ENCODE data around the gene OR10V1. TPM values are rescaled to one million over a fixed set of nuclear protein-coding genes. Genes with fewer than 3 reads are reported as not detected.

Gene OR10V1
- total and polyA plus RNA-seq, 12 donors, result not detected

Other genes with a start within 250 kb of the OR10V1 start
- gene OR4D10, start 240.5 kb downstream of the OR10V1 start, total RNA-seq, result not detected
- gene OR4D10, start 240.5 kb downstream of the OR10V1 start, polyA plus RNA-seq, result not detected
- not detected for gene OR4D11, start 210.3 kb downstream of the OR10V1 start, total RNA-seq
- not detected for gene OR4D11, start 210.3 kb downstream of the OR10V1 start, polyA plus RNA-seq
- gene OR4D9, start 202.3 kb downstream of the OR10V1 start, total RNA-seq, result not detected
- gene OR4D9, start 202.3 kb downstream of the OR10V1 start, polyA plus RNA-seq, result not detected
- 100 to 1,000 TPM in 1 of 9 donors, 10 to 100 TPM in 8; 44.0 to 117 (median 85.4) TPM for gene OSBP, start 98.1 kb downstream of the OR10V1 start, total RNA-seq
- gene OSBP, start 98.1 kb downstream of the OR10V1 start, polyA plus RNA-seq, result 100 to 1,000 TPM in 1 of 3 donors, 10 to 100 TPM in 2; 15.3 to 120 (median 18.5) TPM
- gene PATL1, start 44.8 kb downstream of the OR10V1 start, total RNA-seq, result 10 to 100 TPM; 10.3 to 41.7 (median 20.8) TPM
- 10 to 100 TPM; 10.3 to 55.9 (median 11.3) TPM for gene PATL1, start 44.8 kb downstream of the OR10V1 start, polyA plus RNA-seq
- 10 to 100 TPM; 18.4 to 63.2 (median 43.2) TPM for gene STX3, start 41.5 kb upstream of the OR10V1 start, total RNA-seq
- 10 to 100 TPM; 12.3 to 26.3 (median 24.7) TPM for gene STX3, start 41.5 kb upstream of the OR10V1 start, polyA plus RNA-seq
- gene MRPL16, start 96.9 kb upstream of the OR10V1 start, total RNA-seq, result 100 to 1,000 TPM in 1 of 9 donors, 10 to 100 TPM in 8; 47.5 to 101 (median 73.8) TPM
- 100 to 1,000 TPM in 2 of 3 donors, 10 to 100 TPM in 1; 61.5 to 143 (median 107) TPM for gene MRPL16, start 96.9 kb upstream of the OR10V1 start, polyA plus RNA-seq
- gene CBLIF, start 131.7 kb upstream of the OR10V1 start, total RNA-seq, result under 1 TPM in 1 of 9 donors, not detected in 8; 0.06 TPM
- gene CBLIF, start 131.7 kb upstream of the OR10V1 start, polyA plus RNA-seq, result not detected
- gene TCN1, start 152.6 kb upstream of the OR10V1 start, total RNA-seq, result under 1 TPM in 2 of 9 donors, not detected in 7; 0.32 to 0.78 TPM
- gene TCN1, start 152.6 kb upstream of the OR10V1 start, polyA plus RNA-seq, result not detected
- not detected for gene OOSP3, start 164.9 kb upstream of the OR10V1 start, total RNA-seq
- not detected for gene OOSP3, start 164.9 kb upstream of the OR10V1 start, polyA plus RNA-seq
- not detected for gene OOSP1, start 224.6 kb upstream of the OR10V1 start, total RNA-seq
- not detected for gene OOSP1, start 224.6 kb upstream of the OR10V1 start, polyA plus RNA-seq